GM12892 (cell line): Measurements from ENCODE around the gene CWC22.
"Not testable (repeated sequence)": the region's sequence is repeated elsewhere in the genome, so short reads cannot be mapped to it uniquely, and the experiment has no call there.

Experiments used
- POLR2A ChIP-seq: IDR thresholded peaks from 2 replicates; pipeline ENCODE4 v1.6.1; 2011; ENCODE audit warnings: low read depth, low read length, control low read depth
- POLR2AphosphoS5 ChIP-seq: IDR thresholded peaks from 2 replicates; pipeline ENCODE4 v1.6.1; 2011; ENCODE audit warnings: low read depth, low read length, control low read depth
- TAF1 ChIP-seq: IDR thresholded peaks from 2 replicates; pipeline ENCODE4 v1.6.1; 2011; ENCODE audit warnings: low read depth, mild to moderate bottlenecking, control low read depth, low read length, borderline replicate concordance

GRCh38 chr2:180054576-180054975, 47.5 kb upstream of the CWC22 start:
- TF ChIP-seq POLR2AphosphoS5, POLR2A, TAF1: not testable (repeated sequence)
